Measurements from ENCODE around the gene CD300LD.
A peak's percentile ranks its signal among the peaks of the same experiment; 100 is the strongest.
"Not testable (repeated sequence)": the region's sequence is repeated elsewhere in the genome, so short reads cannot be mapped to it uniquely, and the experiment has no call there.

CD300LD gene

GRCh38 chr17:74592087-74592990, at the start of gene CD300LD:
TSS of gene CD300LD (minus strand) at chr17:74592283. CDS start at chr17:74592202, 81 bp downstream.
- no peak for DNase-seq

- DNase-seq, result no peak
These were observed 49.3 kb upstream of the CD300LD start for GRCh38 chr17:74641224-74641957.

- DNase-seq, result no peak
These were observed 47.6 kb upstream of the CD300LD start for GRCh38 chr17:74639704-74640151.

DNA sequence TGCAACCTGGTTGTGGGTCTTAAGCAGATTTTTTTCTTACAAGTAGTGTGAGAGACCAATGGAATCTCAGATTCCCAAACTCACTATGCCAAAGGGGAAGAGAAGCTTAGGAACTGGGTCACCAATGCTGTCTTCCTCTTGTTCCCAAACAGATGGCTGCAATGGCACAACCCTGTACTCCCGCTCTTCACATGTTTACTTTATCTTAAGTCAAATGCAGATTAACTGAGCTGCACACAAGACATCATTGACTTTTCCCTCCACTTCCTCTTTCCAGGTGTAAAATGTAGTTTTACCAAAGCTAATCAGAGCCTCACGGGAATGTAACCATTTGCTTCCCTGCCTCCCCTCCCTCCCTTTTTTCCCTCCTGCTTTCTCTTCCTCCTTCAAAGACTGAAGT, 45.8 kb upstream of the CD300LD start:
- DNase-seq, result no peak

DNA sequence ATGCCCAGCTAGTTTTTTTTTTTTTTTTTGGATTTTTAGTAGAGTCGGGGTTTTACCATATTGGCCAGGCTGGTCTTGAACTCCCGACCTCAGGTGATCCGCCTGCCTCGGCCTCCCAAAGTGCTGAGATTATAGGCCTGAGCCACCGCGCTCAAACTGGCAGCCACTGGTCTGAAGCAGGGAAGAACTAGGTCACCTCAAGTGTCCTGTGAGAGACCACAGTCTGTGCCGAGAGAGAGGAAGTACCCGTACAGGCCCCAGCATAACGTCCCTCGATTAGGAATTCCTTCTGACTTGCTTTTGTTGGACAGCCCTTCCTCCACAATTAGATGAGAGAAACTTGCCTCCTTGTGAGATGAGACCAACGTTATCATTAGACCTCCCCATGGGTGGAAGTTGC, 45.2 kb upstream of the CD300LD start:
- DNase-seq, result no peak

DNA sequence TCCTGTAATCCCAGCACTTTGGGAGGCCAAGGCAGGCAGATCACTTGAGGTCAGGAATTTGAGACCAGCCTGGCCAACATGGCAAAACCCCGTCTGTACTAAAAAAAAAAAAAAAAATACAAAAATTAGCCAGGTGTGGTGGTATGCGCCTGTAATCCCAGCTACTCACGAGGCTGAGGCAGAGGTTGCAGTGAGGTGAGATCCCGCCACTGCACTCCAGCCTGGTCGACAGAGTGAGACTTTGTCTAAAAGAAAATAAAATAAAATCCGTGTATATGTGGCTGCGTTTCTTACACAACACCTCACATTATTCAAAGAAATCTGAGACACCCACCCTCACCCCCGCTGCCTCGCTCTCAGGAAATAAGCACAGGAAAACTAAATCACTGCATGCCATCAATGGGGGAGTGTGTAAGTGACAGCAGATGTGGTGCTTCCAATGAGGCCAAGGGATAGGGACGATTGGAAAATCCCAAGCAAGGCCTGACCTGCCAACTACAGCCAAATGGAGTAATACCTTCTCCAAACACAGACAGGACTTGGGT, 44.5 kb upstream of the CD300LD start:
- DNase-seq, result not testable (repeated sequence)

DNA sequence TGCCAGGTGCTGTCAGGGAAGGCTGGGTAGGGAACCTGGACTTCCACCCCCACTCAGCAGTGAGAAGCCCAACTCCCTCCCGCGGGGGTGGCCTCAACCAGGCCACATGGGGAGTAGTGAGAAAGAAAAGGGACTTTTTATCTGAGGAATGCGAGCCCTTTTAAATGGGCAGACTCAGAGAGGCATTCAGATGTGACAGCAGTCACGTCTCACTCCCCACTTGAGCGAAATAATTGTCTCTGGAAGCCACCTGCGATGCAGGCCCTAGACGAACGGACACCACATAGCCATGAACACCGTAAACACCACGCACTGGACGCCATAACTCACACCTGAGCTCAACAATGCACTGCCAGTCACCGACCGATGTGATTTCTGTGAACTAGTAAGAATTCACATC, 43.3 kb upstream of the CD300LD start:
- no peak for DNase-seq

DNA sequence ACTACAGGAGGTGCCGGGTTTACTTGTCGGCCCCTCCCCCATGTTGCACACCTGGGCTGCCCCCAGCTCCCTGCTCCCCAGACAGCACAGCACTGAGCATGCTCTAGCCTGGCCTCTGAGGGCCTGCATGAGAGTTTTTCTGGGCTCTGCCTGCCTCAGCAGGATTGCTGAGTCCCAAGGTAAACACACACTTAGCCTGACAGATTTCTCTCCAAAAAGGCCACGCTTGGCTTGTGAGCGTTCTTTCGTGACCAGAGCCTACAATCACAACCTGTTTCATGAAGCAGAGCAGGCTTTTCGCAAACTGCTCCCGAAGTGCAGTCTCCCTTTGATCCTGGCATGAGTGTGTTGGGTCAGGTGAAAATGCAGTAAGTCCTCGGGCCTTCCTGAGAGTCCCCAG, 41.2 kb upstream of the CD300LD start:
- DNase-seq, result no peak

- DNase-seq, result no peak
These were observed 40.5 kb upstream of the CD300LD start for GRCh38 chr17:74632617-74633016.

GRCh38 chr17:74631468-74632450, 39.7 kb upstream of the CD300LD start:
- peak in 1 of 2 experiments; percentile 28 for DNase-seq

DNA sequence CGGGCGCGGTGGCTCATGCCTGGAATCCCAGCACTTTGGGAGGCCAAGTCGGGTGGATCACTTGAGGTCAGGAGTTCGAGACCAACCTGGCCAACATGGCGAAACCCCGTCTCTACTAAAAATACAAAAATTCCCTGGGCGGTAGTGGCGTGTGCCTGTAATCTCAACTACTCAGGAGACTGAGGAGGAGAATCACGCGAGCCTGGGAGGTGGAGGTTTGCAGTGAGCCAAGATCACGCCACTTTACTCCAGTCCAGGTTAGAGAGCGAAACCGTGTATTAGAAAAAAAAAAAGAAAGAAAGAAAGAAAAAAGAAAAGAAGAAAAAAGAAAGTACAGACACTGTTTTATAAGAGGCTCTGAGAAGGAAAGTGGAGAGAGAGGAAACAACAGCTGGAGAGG, 38.2 kb upstream of the CD300LD start:
- DNase-seq, result not testable (repeated sequence)

GRCh38 chr17:74625661-74626060, 33.6 kb upstream of the CD300LD start:
- no peak for DNase-seq

DNA sequence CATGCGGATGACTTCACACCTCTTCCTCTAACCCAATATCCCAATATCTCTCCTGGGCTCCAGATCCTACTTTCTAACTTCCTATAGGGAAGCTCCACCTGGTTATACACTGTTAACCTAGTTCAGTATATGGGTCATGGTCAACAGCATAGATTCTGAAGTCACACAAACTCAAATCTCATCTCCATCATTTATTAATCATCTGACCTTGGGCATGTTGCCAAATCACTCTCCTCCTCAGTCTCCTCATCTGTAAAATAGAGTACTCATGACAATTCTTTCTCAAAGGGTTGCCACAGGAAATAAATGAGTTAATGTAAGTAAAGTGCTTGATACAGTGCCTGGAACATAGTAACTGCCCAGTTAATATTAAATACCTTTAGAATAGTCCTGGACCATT, 32.0 kb upstream of the CD300LD start:
- no peak for DNase-seq

DNA sequence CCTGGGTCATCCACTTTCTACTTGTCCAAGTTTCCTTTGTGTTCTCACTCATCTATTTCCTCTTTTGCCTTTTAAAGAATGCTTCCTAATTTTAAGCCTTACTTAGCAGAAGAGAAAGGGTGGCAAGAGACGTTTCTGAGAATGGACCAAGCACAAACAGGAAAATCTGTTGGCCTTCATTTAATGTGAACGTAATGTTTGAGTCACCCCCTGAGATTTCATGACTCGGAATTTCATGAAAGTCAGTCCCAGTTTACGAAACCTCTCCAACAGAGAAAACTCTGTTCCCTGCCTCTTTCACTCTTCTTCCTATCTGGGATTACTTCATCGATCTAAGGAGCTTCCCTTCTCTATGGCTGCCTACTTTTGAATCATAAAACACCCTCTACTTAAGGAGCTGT, 31.6 kb upstream of the CD300LD start, which contains the start of gene CD300E:
Gene CD300E (minus strand): TSS at position 46 of the 401 bp plus-strand sequence. CDS start 117 bp downstream, outside the sequence.
- DNase-seq, result no peak

DNA sequence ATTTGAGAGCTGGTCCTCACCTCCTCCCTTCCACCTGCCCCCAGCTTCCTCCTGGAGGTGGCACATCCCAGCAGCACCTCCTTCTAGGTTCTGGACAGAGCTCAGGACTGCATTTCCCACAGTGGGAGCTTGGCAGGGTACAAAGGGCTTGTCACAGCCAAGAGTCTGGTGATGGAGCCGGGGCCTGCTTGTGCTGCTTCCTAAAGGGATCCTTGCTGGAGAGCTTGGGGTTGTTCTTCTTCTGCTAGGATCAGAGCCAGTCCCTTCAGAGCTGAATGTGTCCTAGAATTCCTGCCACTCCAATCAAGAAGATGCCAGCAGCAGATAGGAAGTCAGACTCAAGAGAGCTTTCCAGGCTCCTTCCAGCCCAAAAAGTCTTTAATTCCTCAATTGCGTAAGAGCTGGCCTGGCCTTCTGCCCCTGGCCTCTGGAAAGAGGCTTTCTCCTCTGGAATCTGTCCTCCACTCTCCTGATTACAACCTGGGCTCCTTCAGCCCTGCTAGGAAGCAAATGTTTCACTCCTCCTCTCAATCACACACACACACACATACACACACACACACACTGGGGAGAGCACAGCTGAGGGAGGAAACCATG, 27.1 kb upstream of the CD300LD start:
- no peak for DNase-seq

DNA sequence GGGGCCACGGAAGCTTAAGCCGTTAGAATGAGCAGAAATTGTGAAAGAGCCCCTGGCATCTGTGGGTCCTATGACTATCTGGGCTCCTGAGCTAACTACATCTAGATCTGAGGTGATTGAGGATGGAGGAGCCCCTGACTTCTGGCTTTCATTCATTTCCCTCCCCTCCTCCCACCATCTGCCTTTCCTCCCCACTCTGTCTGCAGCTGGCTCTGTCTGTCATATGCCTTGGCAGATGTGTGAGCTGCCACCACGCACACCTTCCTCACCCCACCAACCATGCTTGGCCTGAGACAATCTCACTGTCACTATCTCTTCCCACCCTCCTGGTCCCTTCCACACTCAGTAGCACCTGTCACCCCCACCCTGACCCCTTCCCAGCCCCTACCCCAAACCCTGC, 26.4 kb upstream of the CD300LD start:
- no peak for DNase-seq

DNA sequence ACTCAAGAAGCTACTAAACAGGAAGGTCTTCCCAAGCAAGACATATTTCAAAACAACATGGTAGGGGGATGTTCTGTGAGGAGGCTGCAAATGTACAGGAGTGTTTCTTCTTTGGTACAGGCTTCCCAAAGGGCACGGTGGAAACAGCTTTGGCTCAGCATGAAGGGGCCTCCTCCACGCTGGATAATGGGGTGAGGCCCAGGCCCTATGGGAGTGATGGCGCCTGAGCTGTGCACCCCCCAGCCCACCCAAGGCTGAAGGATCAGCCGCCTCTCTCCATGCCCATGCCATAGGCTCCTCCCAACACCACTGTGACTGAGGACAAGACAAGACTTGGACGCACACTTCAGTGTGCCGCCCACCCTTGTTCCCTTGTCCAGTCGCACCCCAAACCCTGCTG, 24.6 kb upstream of the CD300LD start:
- no peak for DNase-seq

DNA sequence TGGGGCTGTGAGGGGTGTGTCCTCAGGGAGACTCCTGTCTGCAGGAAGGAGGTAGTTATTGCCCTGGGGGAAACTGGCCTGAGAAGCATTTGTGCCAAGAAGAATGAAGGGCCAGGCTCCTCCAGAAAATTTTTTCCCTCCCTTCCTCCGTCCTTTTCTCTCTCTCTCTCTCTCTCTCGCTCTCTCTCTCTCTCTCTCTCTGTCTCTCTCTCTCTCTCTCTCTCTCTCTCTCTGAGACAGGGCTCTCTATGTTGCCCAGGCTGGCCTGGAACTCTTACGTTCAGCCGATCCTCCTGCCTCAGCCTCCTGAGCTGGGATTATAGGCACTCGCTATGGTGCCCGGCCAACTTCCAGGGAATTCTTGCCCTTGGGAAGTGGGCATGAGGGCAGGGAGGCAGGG, 20.0 kb upstream of the CD300LD start:
- DNase-seq, result no peak

- no peak for DNase-seq
These were observed 18.0 kb upstream of the CD300LD start for GRCh38 chr17:74610108-74610507.

- DNase-seq, result no peak
These were observed 16.4 kb upstream of the CD300LD start for GRCh38 chr17:74608511-74608910.

DNA sequence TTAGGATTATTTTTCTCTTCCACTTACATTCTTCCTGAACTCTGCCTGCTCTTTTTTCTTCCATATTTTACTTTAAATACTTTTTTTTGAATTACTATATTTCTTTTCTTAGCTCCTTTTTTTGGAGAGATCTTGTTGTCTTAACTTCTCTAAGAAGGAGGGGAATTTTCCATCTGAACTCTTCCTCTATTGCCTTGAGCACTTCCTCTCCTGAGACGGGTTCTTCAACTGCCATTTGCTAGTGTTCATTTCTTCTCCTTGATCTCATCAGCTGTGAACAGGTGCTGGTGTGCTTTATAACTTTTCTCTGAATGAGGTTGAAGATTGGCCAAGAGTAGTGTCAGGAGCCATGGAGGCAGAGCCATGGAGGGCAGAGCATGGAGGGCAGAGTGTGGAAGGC, 15.1 kb upstream of the CD300LD start:
- no peak for DNase-seq

- no peak for DNase-seq
These were observed 14.0 kb upstream of the CD300LD start for GRCh38 chr17:74606050-74606449.

All from NCI-H1930 (cell line).